ENCODE measurements around the gene SLC25A13. TPM values are rescaled to one million over a fixed set of nuclear protein-coding genes. Genes with fewer than 3 reads are reported as not detected.

SLC25A13 gene
- total and polyA plus RNA-seq, 2 of the 8 experiments (the other 6 are each of a cell fraction or from before 2014, with no cell fraction given) = 30.8 to 85.4 TPM

DNA sequence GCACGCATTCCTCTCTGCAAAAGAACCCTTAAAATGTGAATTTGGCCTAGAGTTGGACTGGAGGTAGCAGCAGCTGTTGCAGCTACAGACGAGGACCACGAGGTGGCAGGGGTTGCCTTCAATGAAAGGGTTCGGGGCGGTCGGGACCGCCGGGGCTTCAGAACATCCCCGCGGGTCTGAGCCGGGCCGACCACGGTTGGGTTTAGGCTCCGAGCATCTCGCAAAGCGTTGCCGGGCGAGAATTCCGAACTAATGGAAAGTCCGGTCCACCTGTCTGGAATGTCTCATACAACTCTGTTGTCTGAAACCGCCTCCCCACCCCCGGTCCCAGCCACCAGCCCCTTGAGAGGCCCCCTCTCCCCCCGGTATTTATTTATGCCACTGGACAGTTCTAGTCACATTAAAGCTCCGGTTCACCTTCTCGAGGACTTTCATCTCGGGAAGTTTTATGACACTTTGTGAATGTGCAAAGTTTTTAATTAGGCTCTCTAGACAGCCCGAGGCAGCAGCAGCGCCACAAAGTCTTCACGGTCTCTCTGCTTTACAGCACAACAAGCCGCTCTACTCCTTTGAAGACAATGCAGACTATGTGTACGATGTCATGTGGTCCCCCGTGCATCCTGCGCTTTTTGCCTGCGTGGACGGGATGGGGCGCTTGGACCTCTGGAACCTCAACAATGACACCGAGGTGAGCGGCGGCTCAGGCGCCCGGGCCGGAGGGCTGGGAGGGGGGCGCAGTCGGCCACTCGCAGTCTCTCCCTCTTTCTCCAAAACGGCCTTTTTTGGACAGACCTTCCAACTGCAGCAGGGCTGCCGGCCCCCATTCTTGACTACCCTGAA, 246.2 kb downstream of the SLC25A13 start (continued):
- TF ChIP-seq, protein P1, sequence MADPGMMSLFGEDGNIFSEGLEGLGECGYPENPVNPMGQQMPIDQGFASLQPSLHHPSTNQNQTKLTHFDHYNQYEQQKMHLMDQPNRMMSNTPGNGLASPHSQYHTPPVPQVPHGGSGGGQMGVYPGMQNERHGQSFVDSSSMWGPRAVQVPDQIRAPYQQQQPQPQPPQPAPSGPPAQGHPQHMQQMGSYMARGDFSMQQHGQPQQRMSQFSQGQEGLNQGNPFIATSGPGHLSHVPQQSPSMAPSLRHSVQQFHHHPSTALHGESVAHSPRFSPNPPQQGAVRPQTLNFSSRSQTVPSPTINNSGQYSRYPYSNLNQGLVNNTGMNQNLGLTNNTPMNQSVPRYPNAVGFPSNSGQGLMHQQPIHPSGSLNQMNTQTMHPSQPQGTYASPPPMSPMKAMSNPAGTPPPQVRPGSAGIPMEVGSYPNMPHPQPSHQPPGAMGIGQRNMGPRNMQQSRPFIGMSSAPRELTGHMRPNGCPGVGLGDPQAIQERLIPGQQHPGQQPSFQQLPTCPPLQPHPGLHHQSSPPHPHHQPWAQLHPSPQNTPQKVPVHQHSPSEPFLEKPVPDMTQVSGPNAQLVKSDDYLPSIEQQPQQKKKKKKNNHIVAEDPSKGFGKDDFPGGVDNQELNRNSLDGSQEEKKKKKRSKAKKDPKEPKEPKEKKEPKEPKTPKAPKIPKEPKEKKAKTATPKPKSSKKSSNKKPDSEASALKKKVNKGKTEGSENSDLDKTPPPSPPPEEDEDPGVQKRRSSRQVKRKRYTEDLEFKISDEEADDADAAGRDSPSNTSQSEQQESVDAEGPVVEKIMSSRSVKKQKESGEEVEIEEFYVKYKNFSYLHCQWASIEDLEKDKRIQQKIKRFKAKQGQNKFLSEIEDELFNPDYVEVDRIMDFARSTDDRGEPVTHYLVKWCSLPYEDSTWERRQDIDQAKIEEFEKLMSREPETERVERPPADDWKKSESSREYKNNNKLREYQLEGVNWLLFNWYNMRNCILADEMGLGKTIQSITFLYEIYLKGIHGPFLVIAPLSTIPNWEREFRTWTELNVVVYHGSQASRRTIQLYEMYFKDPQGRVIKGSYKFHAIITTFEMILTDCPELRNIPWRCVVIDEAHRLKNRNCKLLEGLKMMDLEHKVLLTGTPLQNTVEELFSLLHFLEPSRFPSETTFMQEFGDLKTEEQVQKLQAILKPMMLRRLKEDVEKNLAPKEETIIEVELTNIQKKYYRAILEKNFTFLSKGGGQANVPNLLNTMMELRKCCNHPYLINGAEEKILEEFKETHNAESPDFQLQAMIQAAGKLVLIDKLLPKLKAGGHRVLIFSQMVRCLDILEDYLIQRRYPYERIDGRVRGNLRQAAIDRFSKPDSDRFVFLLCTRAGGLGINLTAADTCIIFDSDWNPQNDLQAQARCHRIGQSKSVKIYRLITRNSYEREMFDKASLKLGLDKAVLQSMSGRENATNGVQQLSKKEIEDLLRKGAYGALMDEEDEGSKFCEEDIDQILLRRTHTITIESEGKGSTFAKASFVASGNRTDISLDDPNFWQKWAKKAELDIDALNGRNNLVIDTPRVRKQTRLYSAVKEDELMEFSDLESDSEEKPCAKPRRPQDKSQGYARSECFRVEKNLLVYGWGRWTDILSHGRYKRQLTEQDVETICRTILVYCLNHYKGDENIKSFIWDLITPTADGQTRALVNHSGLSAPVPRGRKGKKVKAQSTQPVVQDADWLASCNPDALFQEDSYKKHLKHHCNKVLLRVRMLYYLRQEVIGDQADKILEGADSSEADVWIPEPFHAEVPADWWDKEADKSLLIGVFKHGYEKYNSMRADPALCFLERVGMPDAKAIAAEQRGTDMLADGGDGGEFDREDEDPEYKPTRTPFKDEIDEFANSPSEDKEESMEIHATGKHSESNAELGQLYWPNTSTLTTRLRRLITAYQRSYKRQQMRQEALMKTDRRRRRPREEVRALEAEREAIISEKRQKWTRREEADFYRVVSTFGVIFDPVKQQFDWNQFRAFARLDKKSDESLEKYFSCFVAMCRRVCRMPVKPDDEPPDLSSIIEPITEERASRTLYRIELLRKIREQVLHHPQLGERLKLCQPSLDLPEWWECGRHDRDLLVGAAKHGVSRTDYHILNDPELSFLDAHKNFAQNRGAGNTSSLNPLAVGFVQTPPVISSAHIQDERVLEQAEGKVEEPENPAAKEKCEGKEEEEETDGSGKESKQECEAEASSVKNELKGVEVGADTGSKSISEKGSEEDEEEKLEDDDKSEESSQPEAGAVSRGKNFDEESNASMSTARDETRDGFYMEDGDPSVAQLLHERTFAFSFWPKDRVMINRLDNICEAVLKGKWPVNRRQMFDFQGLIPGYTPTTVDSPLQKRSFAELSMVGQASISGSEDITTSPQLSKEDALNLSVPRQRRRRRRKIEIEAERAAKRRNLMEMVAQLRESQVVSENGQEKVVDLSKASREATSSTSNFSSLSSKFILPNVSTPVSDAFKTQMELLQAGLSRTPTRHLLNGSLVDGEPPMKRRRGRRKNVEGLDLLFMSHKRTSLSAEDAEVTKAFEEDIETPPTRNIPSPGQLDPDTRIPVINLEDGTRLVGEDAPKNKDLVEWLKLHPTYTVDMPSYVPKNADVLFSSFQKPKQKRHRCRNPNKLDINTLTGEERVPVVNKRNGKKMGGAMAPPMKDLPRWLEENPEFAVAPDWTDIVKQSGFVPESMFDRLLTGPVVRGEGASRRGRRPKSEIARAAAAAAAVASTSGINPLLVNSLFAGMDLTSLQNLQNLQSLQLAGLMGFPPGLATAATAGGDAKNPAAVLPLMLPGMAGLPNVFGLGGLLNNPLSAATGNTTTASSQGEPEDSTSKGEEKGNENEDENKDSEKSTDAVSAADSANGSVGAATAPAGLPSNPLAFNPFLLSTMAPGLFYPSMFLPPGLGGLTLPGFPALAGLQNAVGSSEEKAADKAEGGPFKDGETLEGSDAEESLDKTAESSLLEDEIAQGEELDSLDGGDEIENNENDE (IDR thresholded peaks at IDR 0.05; ENCODE audit: insufficient replicate concordance, low read length) = no peak
- TF ChIP-seq NANOG (IDR thresholded peaks at IDR 0.05; ENCODE audit: insufficient read depth, low read depth, low read length, poor library complexity, severe bottlenecking) (no peak), FOSL1 (IDR thresholded peaks at IDR 0.05; ENCODE audit: insufficient read depth, low read depth, low read length) (no peak), BACH1 (IDR thresholded peaks at IDR 0.05; ENCODE audit: low read length) (no peak), CEBPB (IDR thresholded peaks at IDR 0.05; ENCODE audit: low read depth, low read length) (no peak), HDAC6 (IDR thresholded peaks at IDR 0.05; ENCODE audit: low read depth, low read length) (no peak), MAFK (IDR thresholded peaks at IDR 0.05; ENCODE audit: low read depth, low read length) (no peak), TBP (IDR thresholded peaks at IDR 0.05; ENCODE audit: low read depth, low read length) (no peak), TAF7 (optimal IDR thresholded peaks at IDR 0.05; ENCODE audit: borderline replicate concordance, low read depth, low read length) (no peak)

Data from H1 (cell line).